GM18861 (cell line): Measurements from ENCODE around the gene TGM6.

Experiments
- ATAC-seq: cut with Tn5 transposase; IDR thresholded peaks from one replicate; pipeline ENCODE4 v1.9.1; 2021; ENCODE audit not compliant: unreplicated experiment

The TGM6 gene

GRCh38 chr20:2363587-2363986, 17.1 kb upstream of the TGM6 start:
- ATAC-seq: no peak

GRCh38 chr20:2364044-2364443, 16.7 kb upstream of the TGM6 start:
- no peak for ATAC-seq

GRCh38 chr20:2365091-2365490, 15.6 kb upstream of the TGM6 start:
- ATAC-seq: no peak

- ATAC-seq: no peak
Observed at GRCh38 chr20:2365666-2366065, 15.0 kb upstream of the TGM6 start.

- no peak for ATAC-seq
Observed at GRCh38 chr20:2368621-2369020, 12.1 kb upstream of the TGM6 start.

GRCh38 chr20:2373098-2373497, 7.6 kb upstream of the TGM6 start:
- ATAC-seq: no peak

- ATAC-seq: no peak
Observed at GRCh38 chr20:2374346-2375125, 6.2 kb upstream of the TGM6 start.

- no peak for ATAC-seq
Observed at GRCh38 chr20:2378893-2379292, 1.8 kb upstream of the TGM6 start.

- ATAC-seq: no peak
Observed at GRCh38 chr20:2379511-2380229, 1.0 kb upstream of the TGM6 start.

- ATAC-seq: no peak
Observed at GRCh38 chr20:2381303-2381702, 602 bp downstream of the TGM6 start.

- no peak for ATAC-seq
Observed at GRCh38 chr20:2382833-2383232, 2.1 kb downstream of the TGM6 start.

- no peak for ATAC-seq
Observed at GRCh38 chr20:2385026-2385425, 4.3 kb downstream of the TGM6 start.

GRCh38 chr20:2385496-2385895, 4.8 kb downstream of the TGM6 start:
- ATAC-seq: no peak

GRCh38 chr20:2386516-2387179, 5.9 kb downstream of the TGM6 start:
- no peak for ATAC-seq

- peak; percentile 54 for ATAC-seq
Observed at GRCh38 chr20:2387180-2387577, 6.5 kb downstream of the TGM6 start.

- ATAC-seq: no peak
Observed at GRCh38 chr20:2387580-2387979, 6.9 kb downstream of the TGM6 start.

- ATAC-seq: no peak
Observed at GRCh38 chr20:2390951-2391675, 10.4 kb downstream of the TGM6 start.

- ATAC-seq: no peak
Observed at GRCh38 chr20:2394411-2395055, 13.8 kb downstream of the TGM6 start.

- no peak for ATAC-seq
Observed at GRCh38 chr20:2395136-2395535, 14.4 kb downstream of the TGM6 start.

- ATAC-seq: no peak
Observed at GRCh38 chr20:2396241-2396814, 15.6 kb downstream of the TGM6 start.
